Stimulated activated CD4-positive, alpha-beta T cell treated with anti-CD3 and anti-CD28 coated beads, Interleukin-15, amount 100 ng/mL, for 24 hours (primary cell): ENCODE results near the gene NCOA1.
"Not testable (repeated sequence)": the region's sequence is repeated elsewhere in the genome, so short reads cannot be mapped to it uniquely, and the experiment has no call there.

Experiments used
- DNase-seq: peaks from one replicate; pipeline ENCODE4 v3.0.0-alpha.2; 2020

The NCOA1 gene

DNA sequence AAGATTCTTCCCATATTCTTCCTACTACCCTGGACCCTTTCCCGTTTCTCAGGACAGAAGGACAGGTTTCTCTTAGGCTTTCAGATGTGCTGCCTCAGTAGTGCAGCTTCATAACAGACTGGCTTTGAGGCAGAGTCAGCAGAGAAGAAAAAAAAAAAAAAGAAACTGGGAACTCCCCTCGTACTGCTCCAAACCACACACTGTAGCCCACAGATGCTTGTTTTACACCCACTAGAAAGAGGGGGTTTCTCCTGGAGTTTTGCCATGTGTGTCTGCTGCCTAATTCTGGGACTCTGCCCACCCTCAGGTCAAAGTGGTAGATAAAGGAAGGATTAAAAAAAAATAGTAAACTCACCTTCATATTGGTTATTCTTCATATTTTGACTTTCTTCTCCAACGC lies 95.9 kb downstream of the NCOA1 start:
- DNase-seq: peak; percentile 30

DNA sequence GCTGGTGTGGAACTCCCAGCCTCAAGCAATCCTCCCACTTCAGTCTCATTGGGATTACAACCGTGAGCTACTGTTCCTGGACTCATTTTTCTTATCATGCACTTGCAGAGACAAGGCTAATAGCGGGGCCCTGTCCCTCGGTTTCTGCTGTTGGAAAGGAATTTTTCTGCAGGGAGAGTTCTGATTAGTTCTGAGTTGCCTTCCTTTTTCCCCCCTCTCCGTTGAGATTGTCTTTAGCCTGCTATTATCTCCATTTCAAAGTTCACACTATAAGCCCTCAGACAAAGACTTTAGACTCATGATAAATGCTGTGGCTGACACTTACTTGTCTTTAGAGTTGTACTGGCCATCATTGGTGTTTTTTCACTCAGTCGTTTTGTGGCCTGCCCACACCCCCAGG lies 97.2 kb downstream of the NCOA1 start:
- DNase-seq: no peak

- DNase-seq: no peak
Measured at GRCh38 chr2:24592441-24593100, 101.5 kb downstream of the NCOA1 start.

- no peak for DNase-seq
Measured at GRCh38 chr2:24594283-24594682, 103.2 kb downstream of the NCOA1 start.

DNA sequence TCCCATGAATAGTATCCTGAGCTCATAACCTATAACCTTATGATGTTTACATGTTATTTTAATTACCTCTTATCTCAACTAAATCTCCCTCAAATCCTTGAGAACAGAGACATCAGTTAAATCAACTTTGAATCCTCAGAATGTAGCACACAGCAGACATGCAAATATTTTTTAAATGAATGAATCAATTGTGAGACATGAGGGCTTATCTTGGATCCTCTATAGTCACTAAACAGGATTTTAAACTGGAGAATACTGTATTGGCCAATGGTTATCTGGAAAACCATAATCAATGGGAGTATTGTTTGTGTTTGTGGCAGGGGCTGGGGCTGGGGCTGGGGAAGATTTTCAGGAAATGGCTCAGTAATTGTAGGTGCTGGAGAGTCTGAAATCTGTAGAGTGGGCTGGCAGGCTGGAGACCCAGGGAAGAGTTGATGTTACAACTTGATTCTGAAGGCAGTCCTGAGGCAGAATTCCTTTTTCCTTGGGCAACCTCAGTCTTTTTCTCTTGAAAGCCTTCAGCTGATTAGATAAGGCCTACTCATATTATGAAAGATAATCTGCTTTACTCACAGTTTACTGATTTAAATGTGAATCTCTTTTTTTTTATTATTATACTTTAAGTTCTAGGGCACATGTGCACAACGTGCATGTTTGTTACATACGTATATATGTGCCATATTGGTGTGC lies 106.3 kb downstream of the NCOA1 start:
- no peak for DNase-seq

DNA sequence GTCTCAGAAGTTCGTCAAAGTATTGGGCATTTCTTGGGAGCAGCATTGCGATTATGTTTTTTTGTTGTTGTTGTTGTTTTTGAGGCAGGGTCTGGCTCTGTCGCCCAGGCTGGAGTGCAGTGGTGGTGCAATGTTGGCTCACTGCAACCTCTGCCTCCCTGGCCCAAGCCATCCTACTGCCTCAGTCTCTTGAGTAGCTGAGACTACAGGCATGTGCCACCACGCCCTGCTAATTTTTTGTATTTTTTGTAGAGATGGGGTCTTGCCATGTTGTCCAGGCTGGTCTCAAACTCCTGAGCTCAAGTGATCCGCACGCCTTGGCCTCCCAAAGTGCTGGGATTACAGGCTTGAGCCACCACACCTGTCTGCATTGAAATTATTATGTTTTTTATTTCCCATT lies 109.1 kb downstream of the NCOA1 start:
- DNase-seq: not testable (repeated sequence)

GRCh38 chr2:24611631-24612030 lies 120.6 kb downstream of the NCOA1 start:
- no peak for DNase-seq

DNA sequence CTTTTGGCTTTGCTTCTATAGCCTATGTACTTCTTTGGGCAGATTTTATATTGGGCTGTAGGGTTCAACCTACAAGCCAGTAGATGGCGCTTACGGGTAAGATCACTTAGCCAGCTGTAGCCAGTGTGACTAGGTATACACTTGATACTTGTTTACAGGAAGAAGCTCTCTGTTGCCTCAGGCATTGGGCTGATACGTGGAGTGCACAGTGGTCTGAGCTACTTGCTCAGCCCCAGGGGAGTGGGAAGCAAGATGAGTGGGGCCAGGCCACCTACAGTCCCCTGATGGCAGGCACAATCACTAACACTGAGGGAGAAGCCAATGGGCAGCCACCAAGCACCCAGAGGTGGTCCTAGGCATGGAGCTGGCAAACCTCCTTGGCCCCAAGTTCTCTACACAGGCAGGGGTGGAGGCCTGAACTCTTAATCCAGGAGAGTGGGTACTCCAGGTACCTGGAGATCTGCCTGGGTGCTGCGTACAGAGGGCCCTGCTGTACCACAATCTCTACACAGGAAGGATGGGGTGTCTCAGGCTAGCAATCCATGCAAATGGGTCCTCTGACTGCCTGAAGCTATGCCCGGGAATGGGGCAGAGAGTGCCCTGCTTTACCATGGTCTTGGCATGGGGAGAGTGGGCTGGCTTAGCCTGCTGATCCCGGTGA lies 122.2 kb downstream of the NCOA1 start:
- peak; percentile 8 for DNase-seq

- no peak for DNase-seq
Measured at GRCh38 chr2:24616616-24617015, 125.6 kb downstream of the NCOA1 start.

- no peak for DNase-seq
Measured at GRCh38 chr2:24617424-24617823, 126.4 kb downstream of the NCOA1 start.

DNA sequence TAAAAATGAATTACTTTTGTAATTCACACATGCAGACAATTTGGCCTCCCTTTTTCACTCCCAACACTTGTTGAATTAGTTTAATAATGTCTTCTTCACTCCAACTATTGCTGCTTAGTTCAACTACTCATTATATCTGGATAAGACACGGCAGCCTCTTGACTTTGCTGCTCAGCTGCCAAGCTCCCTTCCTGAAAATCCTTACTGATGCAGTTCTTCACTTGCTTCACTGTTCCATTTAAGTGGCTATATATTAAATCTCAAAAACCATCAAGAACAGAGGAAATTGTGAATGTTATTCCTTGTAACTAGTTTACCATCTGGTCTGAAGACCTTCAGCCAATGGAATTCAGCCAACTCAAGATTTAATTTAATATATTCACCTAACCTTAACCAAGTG lies 127.1 kb downstream of the NCOA1 start:
- DNase-seq: no peak

DNA sequence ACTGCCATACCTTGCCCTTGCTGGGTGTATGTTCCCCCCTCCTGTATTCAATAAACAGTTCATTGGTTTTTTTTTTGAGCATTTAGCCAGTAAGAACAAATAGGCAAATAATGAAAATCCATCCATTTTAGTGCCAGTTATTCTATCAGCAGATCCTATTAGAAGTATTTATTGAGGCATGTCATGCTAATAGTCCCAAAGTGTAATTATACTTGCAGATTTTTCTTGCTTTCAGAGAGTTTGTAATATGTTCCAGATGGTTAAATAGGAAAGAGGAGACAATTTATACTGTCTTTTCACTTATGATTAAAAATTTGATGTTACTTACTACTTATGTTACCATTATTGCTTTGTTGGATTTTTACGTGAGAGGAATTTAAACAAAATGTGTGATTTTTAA lies 127.6 kb downstream of the NCOA1 start:
- DNase-seq: no peak

- no peak for DNase-seq
Measured at GRCh38 chr2:24620936-24621335, 129.9 kb downstream of the NCOA1 start.

DNA sequence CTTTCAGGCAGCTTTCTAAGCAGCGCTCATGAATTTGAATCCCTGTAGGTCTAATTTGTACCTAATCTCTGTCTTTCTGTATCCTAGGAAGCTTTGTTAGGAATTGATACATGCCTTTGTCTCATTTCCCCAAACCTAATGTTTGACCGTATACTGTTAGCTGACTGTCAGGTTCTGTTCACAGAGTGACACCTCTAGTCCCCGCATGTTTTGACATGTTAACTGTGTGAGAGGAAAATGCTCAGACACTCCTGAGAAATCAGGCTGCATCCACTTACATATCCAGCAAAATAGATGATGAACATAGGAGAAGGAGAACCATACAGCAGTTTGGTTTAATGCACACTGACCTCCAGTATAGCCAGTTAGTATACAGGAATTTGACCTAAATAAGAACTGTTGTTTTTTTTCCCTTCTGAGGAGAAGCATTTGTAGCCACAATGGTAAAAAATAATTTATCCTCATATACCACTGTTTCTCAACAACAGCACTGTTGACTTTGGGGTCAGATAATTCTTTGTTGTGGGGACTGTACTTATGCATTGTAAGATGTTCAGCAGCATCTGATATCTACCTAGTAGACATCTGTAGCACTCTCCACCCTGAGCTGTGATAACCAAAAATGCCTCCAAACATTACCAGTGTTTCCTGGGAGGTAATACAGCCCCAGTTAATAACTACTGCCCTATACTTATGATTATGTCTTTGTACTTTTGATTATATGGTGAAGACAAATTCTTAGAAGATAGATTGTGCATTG lies 130.9 kb downstream of the NCOA1 start:
- no peak for DNase-seq

GRCh38 chr2:24623535-24623934 lies 132.5 kb downstream of the NCOA1 start:
- no peak for DNase-seq

GRCh38 chr2:24625728-24626127 lies 134.7 kb downstream of the NCOA1 start:
- no peak for DNase-seq

- no peak for DNase-seq
Measured at GRCh38 chr2:24626131-24626530, 135.1 kb downstream of the NCOA1 start.

DNA sequence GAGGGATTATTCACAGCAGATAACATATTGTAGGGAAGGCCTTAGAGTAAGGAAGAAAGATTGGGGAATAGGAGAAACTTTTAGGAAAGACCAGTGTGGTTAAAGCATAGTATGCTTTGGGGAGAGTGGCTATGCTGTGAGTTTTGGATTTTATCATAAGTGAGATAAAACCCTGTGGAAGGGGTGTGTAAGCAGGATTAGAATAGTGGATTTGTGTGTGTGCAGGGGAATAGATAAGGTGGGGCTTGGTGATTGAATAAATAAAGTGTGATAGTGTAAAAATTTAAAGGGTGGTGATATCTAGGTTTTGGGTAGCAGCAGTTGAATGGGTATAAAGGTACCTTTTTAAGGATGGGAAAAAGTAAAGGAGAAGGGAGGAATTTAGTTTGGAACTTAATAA lies 137.7 kb downstream of the NCOA1 start:
- no peak for DNase-seq

- no peak for DNase-seq
Measured at GRCh38 chr2:24632172-24632571, 141.1 kb downstream of the NCOA1 start.

- no peak for DNase-seq
Measured at GRCh38 chr2:24635181-24635580, 144.1 kb downstream of the NCOA1 start.

DNA sequence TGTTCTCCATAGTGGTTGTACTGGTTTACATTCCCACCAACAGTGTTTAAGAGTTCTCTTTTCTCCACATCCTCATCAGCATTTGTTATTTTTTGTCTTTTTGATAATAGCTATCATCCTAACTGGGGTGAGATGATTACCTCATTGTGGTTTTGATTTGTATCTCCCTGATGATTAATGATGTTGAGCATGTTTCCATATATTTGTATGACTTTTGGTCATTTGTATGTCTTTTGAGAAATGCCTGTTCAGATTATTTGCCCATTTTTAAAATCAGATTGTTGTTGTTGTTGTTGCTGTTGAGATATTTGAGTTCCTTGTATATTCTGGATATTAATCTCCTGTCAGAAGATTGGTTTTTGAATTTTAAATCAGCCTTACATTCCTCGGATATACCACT lies 147.5 kb downstream of the NCOA1 start:
- DNase-seq: no peak

GRCh38 chr2:24642351-24642750 lies 151.3 kb downstream of the NCOA1 start:
- DNase-seq: no peak

DNA sequence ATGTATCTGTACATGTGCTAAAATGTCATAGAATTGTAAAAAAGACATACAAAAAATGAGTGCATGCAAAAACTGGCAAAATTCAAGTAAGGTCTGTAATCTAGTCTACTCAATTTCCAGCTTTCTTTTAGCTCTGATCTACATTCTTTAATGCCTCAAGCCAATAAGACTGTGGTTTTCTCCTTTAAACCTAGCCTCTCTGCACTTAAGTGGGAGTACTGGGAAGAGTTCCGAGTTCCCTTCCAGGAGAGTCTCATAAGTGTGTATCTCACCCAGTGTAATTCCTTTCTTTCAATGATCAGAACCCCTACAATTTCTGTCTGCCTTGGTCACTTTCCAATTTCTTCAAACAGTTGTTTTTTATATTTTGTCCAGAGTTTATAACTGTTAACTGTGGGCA lies 152.0 kb downstream of the NCOA1 start:
- DNase-seq: no peak

- no peak for DNase-seq
Measured at GRCh38 chr2:24644032-24644431, 153.0 kb downstream of the NCOA1 start.
